SK-N-SH treated with all-trans-retinoic acid at 6 μM for 48 hours (cell line): ENCODE data around the gene CTPS2.
"Not testable (repeated sequence)": the region's sequence is repeated elsewhere in the genome, so short reads cannot be mapped to it uniquely, and the experiment has no call there.

Experiments used
- ATAC-seq: fragments of 200-7000 bp; cut with Tn5 transposase; 3 replicates; pipeline ENCODE4 v1.9.1; 2020; ENCODE audit warnings: mild to moderate bottlenecking, moderate library complexity
- BACH2 ChIP-seq: fragments of 250-450 bp; sonication (Bioruptor Pico); IDR thresholded peaks from 2 replicates; pipeline ENCODE4 v1.9.0; 2021; ENCODE audit warnings: mild to moderate bottlenecking, borderline replicate concordance
- CREB5 ChIP-seq: fragments of 250-450 bp; sonication (Bioruptor Pico); IDR thresholded peaks from 2 replicates; pipeline ENCODE4 v1.5.1; 2020; ENCODE audit warnings: low read depth, mild to moderate bottlenecking, moderate library complexity
- CSDC2 ChIP-seq: fragments of 250-450 bp; sonication (Bioruptor Pico); IDR thresholded peaks from 2 replicates; pipeline ENCODE4 v1.5.0; 2020; ENCODE audit warnings: mild to moderate bottlenecking, moderate library complexity
- CSRNP3 ChIP-seq: fragments of 250-450 bp; sonication (Bioruptor Pico); IDR thresholded peaks from 2 replicates; pipeline ENCODE4 v1.5.1; 2021; ENCODE audit warnings: mild to moderate bottlenecking, moderate library complexity
- GLIS3 ChIP-seq: fragments of 250-450 bp; sonication (Bioruptor Pico); IDR thresholded peaks from 2 replicates; pipeline ENCODE4 v1.5.0; 2020; ENCODE audit warnings: mild to moderate bottlenecking, moderate library complexity
- ISL1 ChIP-seq: fragments of 250-450 bp; sonication (Bioruptor Pico); IDR thresholded peaks from 2 replicates; pipeline ENCODE4 v2.1.2; 2022; ENCODE audit warnings: mild to moderate bottlenecking, moderate library complexity
- OSR1 ChIP-seq: fragments of 250-450 bp; sonication (Bioruptor Pico); IDR thresholded peaks from 2 replicates; pipeline ENCODE4 v1.8.0; 2022; ENCODE audit warnings: moderate library complexity, mild to moderate bottlenecking, inconsistent platforms
- PPARA ChIP-seq: fragments of 250-450 bp; sonication (Bioruptor Pico); IDR thresholded peaks from 2 replicates; pipeline ENCODE4 v1.5.0; 2020; ENCODE audit warnings: mild to moderate bottlenecking, borderline replicate concordance
- RARB ChIP-seq: fragments of 250-450 bp; sonication (Bioruptor Pico); IDR thresholded peaks from 2 replicates; pipeline ENCODE4 v1.8.0; 2021; ENCODE audit warnings: mild to moderate bottlenecking, moderate library complexity
- TCF4 ChIP-seq: fragments of 250-450 bp; sonication (Bioruptor Pico); IDR thresholded peaks from 2 replicates; pipeline ENCODE4 v1.8.0; 2021; ENCODE audit warnings: mild to moderate bottlenecking, moderate library complexity, borderline replicate concordance
- TOX ChIP-seq: fragments of 250-450 bp; sonication (Bioruptor Pico); IDR thresholded peaks from 2 replicates; pipeline ENCODE4 v1.8.0; 2021; ENCODE audit warnings: mild to moderate bottlenecking, moderate library complexity, borderline replicate concordance
- ZC3H10 ChIP-seq: fragments of 250-450 bp; sonication (Bioruptor Pico); IDR thresholded peaks from 2 replicates; pipeline ENCODE4 v1.5.1; 2021; ENCODE audit warnings: mild to moderate bottlenecking, moderate library complexity
- ZFP3 ChIP-seq: fragments of 250-450 bp; sonication (Bioruptor Pico); IDR thresholded peaks from 2 replicates; pipeline ENCODE4 v1.5.0; 2020; ENCODE audit warnings: mild to moderate bottlenecking, moderate library complexity
- ZFP30 ChIP-seq: fragments of 450-650 bp; formaldehyde crosslinking; IDR thresholded peaks from 2 replicates; pipeline ENCODE4 v1.5.0; 2022; ENCODE audit warnings: mild to moderate bottlenecking, moderate library complexity
- ZNF565 ChIP-seq: fragments of 450-650 bp; formaldehyde crosslinking; conservative IDR thresholded peaks from 2 replicates; pipeline ENCODE4 v1.5.0; 2020; ENCODE audit warnings: low read depth, mild to moderate bottlenecking, moderate library complexity
- TF ChIP-seq, protein P1 (sequence below): fragments of 250-450 bp; sonication (Bioruptor Pico); IDR thresholded peaks from 2 replicates; pipeline ENCODE4 v1.8.0; 2020; ENCODE audit warnings: mild to moderate bottlenecking, moderate library complexity, borderline replicate concordance
- TF ChIP-seq, protein P2 (sequence below): fragments of 250-450 bp; sonication (Bioruptor Pico); IDR thresholded peaks from 2 replicates; pipeline ENCODE4 v1.8.0; 2021; ENCODE audit warnings: low read depth, mild to moderate bottlenecking, moderate library complexity, borderline replicate concordance

Gene CTPS2

GRCh38 chrX:16628946-16629595, 83.4 kb downstream of the CTPS2 start:
- ATAC-seq = peak; percentile 36; the same call in 2 of the 3 replicates
- no peak for TF ChIP-seq ZNF565
- TF ChIP-seq GLIS3 (CRISPR knock-in tag) = no peak
- TF ChIP-seq ZC3H10 (CRISPR knock-in tag) = no peak
- TF ChIP-seq, protein P1, sequence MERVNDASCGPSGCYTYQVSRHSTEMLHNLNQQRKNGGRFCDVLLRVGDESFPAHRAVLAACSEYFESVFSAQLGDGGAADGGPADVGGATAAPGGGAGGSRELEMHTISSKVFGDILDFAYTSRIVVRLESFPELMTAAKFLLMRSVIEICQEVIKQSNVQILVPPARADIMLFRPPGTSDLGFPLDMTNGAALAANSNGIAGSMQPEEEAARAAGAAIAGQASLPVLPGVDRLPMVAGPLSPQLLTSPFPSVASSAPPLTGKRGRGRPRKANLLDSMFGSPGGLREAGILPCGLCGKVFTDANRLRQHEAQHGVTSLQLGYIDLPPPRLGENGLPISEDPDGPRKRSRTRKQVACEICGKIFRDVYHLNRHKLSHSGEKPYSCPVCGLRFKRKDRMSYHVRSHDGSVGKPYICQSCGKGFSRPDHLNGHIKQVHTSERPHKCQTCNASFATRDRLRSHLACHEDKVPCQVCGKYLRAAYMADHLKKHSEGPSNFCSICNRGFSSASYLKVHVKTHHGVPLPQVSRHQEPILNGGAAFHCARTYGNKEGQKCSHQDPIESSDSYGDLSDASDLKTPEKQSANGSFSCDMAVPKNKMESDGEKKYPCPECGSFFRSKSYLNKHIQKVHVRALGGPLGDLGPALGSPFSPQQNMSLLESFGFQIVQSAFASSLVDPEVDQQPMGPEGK = no peak
- no peak for TF ChIP-seq TOX (CRISPR knock-in tag)
- no peak for TF ChIP-seq TCF4
- TF ChIP-seq CSRNP3 (CRISPR knock-in tag) = no peak
- TF ChIP-seq ZFP30 (CRISPR knock-in tag) = no peak
- no peak for TF ChIP-seq ISL1 (CRISPR knock-in tag)

DNA sequence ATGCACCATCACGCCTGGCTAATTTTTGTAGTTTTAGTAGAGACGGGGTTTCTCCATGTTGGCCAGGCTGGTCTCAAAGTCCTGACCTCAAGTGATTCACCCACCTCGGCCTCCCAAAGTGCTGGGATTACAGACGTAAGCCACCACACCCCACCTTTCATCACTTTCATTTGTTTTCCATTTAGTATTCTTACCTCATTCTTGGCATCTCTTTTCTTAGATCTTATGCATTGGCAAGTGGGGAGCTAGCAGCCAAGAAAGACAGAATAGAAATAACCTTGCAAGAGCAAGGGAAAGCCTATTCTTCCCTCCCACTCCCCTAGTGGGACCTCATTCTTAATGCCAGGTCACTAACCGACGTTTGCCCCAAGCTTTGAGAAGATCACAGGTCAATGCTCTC, 84.0 kb downstream of the CTPS2 start:
- not testable (repeated sequence) for ATAC-seq

GRCh38 chrX:16619024-16619423, 93.4 kb downstream of the CTPS2 start:
- no peak for TF ChIP-seq CSRNP3 (CRISPR knock-in tag)
- TF ChIP-seq ZFP30 (CRISPR knock-in tag) = no peak
- no peak for TF ChIP-seq CREB5
- no peak for TF ChIP-seq ZC3H10 (CRISPR knock-in tag)
- no peak for TF ChIP-seq OSR1 (CRISPR knock-in tag)
- TF ChIP-seq, protein P2, sequence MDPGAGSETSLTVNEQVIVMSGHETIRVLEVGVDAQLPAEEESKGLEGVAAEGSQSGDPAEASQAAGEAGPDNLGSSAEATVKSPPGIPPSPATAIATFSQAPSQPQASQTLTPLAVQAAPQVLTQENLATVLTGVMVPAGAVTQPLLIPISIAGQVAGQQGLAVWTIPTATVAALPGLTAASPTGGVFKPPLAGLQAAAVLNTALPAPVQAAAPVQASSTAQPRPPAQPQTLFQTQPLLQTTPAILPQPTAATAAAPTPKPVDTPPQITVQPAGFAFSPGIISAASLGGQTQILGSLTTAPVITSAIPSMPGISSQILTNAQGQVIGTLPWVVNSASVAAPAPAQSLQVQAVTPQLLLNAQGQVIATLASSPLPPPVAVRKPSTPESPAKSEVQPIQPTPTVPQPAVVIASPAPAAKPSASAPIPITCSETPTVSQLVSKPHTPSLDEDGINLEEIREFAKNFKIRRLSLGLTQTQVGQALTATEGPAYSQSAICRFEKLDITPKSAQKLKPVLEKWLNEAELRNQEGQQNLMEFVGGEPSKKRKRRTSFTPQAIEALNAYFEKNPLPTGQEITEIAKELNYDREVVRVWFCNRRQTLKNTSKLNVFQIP (CRISPR knock-in tag) = no peak
- no peak for TF ChIP-seq CSDC2 (CRISPR knock-in tag)
- TF ChIP-seq TCF4 = no peak
- no peak for TF ChIP-seq BACH2
- no peak for TF ChIP-seq TOX (CRISPR knock-in tag)
- no peak for TF ChIP-seq ZNF565
- TF ChIP-seq, protein P1 = no peak
- TF ChIP-seq ZFP3 = no peak
- no peak for TF ChIP-seq PPARA
- no peak for ATAC-seq

DNA sequence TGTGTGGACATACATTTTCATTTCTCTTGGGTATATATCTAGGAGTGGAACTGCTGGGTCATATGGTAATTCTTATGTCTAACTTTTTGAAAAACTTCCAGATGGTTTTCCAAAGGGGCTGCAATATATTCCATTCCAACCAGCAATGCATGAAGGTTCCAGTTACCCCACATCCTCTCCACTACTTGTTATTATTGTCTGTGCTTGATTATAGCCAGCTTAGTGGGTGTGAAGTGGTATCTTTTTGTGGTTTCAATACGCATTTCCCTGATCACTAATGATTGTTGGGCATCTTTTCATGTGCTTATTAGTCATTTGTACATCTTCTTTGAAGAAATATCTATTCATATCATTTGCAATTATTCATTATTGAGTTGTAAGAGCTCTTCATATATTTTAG, 94.0 kb downstream of the CTPS2 start:
- TF ChIP-seq GLIS3 (CRISPR knock-in tag) (no peak), RARB (CRISPR knock-in tag) (no peak)
- ATAC-seq = no peak
